GM18951 (cell line): Measurements from ENCODE around the gene SLC8A3.

Experiments used
- POLR2A ChIP-seq: IDR thresholded peaks from 4 replicates; pipeline ENCODE4 v1.6.1; 2011; ENCODE audit warnings: mild to moderate bottlenecking; ENCODE audit not compliant: insufficient read length, insufficient read depth; ENCODE audit errors: extremely low read depth
- in situ Hi-C: fragments of 300-500 bp; cut with MboI; formaldehyde crosslinking; loops from one replicate; pipeline ENCODE4 v1.12.0; 2022; ENCODE audit warnings: low sequenced_read_pairs, mixed read lengths, inconsistent platforms; ENCODE audit not compliant: unreplicated experiment

Gene SLC8A3

GRCh38 chr14:70094631-70095030, 94.1 kb downstream of the SLC8A3 start:
- in situ Hi-C loops, result no loop called here
- no peak for TF ChIP-seq POLR2A

DNA sequence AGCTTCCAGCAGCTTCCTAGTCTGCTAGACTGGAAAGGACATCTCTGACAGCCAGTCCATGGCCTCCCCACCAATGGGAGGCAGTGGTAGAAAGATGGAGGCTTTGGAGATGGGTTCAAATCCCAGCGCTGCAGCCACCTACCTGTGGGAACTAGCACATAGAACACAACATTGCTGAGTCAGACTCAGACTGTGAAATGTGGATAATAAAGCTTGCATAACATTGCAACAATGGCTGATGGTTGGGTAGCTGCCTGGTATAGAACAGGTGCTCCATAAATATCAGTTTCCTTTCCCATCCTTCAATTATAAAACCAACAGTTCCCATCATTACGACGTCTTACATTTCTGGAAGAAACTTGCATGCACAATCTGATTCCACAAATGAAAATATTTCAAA, 94.6 kb downstream of the SLC8A3 start:
- TF ChIP-seq POLR2A, result no peak

DNA sequence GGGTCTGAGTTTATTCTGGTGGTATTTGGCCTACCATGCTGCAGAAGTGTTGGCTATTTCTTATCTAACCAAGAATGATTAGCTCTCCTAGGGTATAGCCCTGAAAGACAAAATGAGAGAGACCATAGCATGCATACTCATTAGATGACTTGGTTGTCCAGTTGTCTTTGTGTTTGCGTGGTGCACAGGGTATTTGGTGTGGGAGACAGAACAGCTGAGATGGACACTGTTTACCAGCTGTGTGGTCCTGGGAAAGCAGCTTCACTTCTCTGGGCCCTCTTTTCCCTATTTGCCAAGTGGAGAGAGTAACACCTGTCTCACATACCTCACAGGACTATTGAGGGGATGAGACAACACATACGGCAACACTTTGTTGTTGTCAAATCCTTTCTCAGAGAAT, 95.6 kb downstream of the SLC8A3 start:
- TF ChIP-seq POLR2A, result no peak
- in situ Hi-C loops, result no loop called here

More for the DNA sequence above, 94.6 kb downstream of the SLC8A3 start:
- in situ Hi-C loops, result no loop called here

DNA sequence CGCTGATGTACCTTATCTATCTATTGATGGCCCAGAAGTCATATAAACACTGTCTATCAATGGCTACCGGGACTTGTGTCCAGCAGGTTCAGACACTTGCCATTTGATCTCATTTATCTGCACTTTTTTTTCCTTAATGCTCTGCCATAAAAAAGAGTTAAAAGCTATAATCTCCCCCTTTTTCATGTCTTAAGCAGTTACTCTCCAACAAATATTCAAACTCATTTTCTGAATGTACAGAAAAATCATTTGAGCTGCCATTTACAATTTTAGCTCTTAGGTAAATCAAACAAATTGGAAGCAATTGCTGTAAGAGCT, 101.4 kb downstream of the SLC8A3 start:
- in situ Hi-C loops, result no loop called here
- no peak for TF ChIP-seq POLR2A

- in situ Hi-C loops, result no loop called here
- TF ChIP-seq POLR2A, result no peak
Observed at GRCh38 chr14:70086685-70087379, 101.9 kb downstream of the SLC8A3 start.

- in situ Hi-C loops, result no loop called here
Observed at GRCh38 chr14:70084226-70084625, 104.5 kb downstream of the SLC8A3 start.

GRCh38 chr14:70082394-70082793, 106.4 kb downstream of the SLC8A3 start:
- in situ Hi-C loops, result no loop called here
- no peak for TF ChIP-seq POLR2A

More at GRCh38 chr14:70084226-70084625, 104.5 kb downstream of the SLC8A3 start:
- TF ChIP-seq POLR2A, result no peak

DNA sequence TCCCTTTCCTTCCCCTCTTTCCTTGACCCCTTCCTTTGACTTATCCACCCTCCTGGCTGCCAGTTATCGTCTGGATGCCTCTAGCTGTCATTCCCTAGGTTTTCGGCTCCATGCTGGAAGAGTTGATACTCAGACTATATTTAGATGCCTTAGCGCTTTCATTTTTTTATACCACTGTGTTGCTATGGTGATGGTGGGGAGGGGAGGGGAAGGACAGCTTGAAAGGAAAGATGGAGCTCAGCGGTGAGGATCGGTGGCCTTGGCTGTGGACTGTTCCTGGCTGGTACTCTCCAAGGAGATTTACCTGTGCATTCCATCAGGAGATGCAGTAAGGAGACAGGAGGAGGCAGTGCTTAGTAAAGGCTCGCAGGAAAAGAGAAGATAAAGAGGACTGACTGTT, 108.7 kb downstream of the SLC8A3 start:
- in situ Hi-C loops, result no loop called here
- TF ChIP-seq POLR2A, result no peak

DNA sequence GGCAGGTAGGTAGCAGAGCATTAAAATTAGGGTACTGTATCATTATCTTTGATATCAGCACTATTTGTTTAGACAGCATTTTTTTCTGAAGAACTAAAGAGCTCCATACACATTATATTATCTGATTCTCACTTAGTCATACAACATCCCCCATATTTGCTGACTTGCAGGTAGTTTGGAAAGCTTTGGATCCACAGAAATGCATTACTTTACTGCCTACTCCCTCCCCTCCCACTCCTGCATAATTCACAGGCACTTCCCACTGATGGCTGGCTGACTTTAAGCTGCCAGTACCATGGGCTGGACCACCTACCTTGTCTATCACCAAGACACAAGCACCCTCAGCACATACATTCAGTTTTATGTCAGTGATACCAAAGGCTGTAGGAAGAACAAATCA, 110.4 kb downstream of the SLC8A3 start:
- in situ Hi-C loops, result no loop called here
- no peak for TF ChIP-seq POLR2A

GRCh38 chr14:70077720-70078119, 111.0 kb downstream of the SLC8A3 start:
- in situ Hi-C loops, result no loop called here
- no peak for TF ChIP-seq POLR2A

GRCh38 chr14:70077005-70077404, 111.7 kb downstream of the SLC8A3 start:
- in situ Hi-C loops, result no loop called here
- TF ChIP-seq POLR2A, result no peak

GRCh38 chr14:70073924-70074566, 114.7 kb downstream of the SLC8A3 start:
- no peak for TF ChIP-seq POLR2A
- in situ Hi-C loops, result no loop called here

- TF ChIP-seq POLR2A, result no peak
- in situ Hi-C loops, result no loop called here
Observed at GRCh38 chr14:70069186-70069585, 119.6 kb downstream of the SLC8A3 start.

DNA sequence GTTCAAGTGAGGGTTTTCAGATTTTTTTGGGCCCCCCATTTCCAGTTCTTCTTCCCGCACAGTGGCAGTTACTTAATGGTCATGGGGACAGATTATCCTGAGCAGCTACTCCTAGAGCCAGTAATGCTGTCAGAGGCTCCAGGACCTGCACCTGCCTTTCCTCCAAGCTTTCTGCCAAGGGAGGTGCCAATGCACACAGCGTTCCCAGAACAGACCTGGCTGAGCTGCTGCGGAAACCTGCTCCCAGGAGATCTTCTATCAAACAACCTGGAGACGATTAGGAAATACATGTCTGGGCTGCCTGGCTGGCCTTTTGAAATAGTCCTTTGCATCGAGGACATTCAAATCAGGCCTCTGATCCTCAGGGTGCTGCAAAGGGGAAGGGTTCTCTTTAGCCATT, 120.9 kb downstream of the SLC8A3 start:
- in situ Hi-C loops, result no loop called here
- no peak for TF ChIP-seq POLR2A
